ENCODE results near the gene SFMBT2. TPM values are rescaled to one million over a fixed set of nuclear protein-coding genes. Genes with fewer than 3 reads are reported as not detected.
A peak's percentile ranks its signal among the peaks of the same experiment; 100 is the strongest.
"Not testable (repeated sequence)": the region's sequence is repeated elsewhere in the genome, so short reads cannot be mapped to it uniquely, and the experiment has no call there.

Gene SFMBT2
- total RNA-seq, 1 experiment from 2014 or later, result not detected

- no peak for DNase-seq (ENCODE audit: low spot score)
- in situ Hi-C loops (cut with HindIII; ENCODE audit: low sequenced_read_pairs), result no loop called here
Observed at GRCh38 chr10:7225133-7225532, 185.7 kb downstream of the SFMBT2 start.

GRCh38 chr10:7218968-7219367 lies 191.9 kb downstream of the SFMBT2 start:
- in situ Hi-C loops (cut with HindIII; ENCODE audit: low sequenced_read_pairs), result no loop called here
- peak; percentile 11 for DNase-seq (ENCODE audit: low spot score)

GRCh38 chr10:7212696-7213095 lies 198.1 kb downstream of the SFMBT2 start:
- in situ Hi-C loops (cut with HindIII; ENCODE audit: low sequenced_read_pairs), result not testable (repeated sequence)

GRCh38 chr10:7211857-7212577 lies 198.8 kb downstream of the SFMBT2 start:
- in situ Hi-C loops (cut with HindIII; ENCODE audit: low sequenced_read_pairs), result no loop called here
- DNase-seq (ENCODE audit: low spot score), result no peak

More at GRCh38 chr10:7212696-7213095, 198.1 kb downstream of the SFMBT2 start:
- DNase-seq (ENCODE audit: low spot score), result not testable (repeated sequence)

- no peak for DNase-seq (ENCODE audit: low spot score)
- in situ Hi-C loops (cut with HindIII; ENCODE audit: low sequenced_read_pairs), result no loop called here
Observed at GRCh38 chr10:7210516-7210915, 200.3 kb downstream of the SFMBT2 start.

- DNase-seq (ENCODE audit: low spot score), result no peak
- in situ Hi-C loops (cut with HindIII; ENCODE audit: low sequenced_read_pairs), result no loop called here
Observed at GRCh38 chr10:7209458-7209857, 201.4 kb downstream of the SFMBT2 start.

- in situ Hi-C loops (cut with HindIII; ENCODE audit: low sequenced_read_pairs), result no loop called here
- no peak for DNase-seq (ENCODE audit: low spot score)
Observed at GRCh38 chr10:7206412-7207100, 204.3 kb downstream of the SFMBT2 start.

GRCh38 chr10:7205656-7206055 lies 205.2 kb downstream of the SFMBT2 start:
- in situ Hi-C loops (cut with HindIII; ENCODE audit: low sequenced_read_pairs), result no loop called here

GRCh38 chr10:7202793-7203355 lies 208.0 kb downstream of the SFMBT2 start:
- in situ Hi-C loops (cut with HindIII; ENCODE audit: low sequenced_read_pairs), result no loop called here
- no peak for DNase-seq (ENCODE audit: low spot score)

More at GRCh38 chr10:7205656-7206055, 205.2 kb downstream of the SFMBT2 start:
- peak; percentile 4 for DNase-seq (ENCODE audit: low spot score)

GRCh38 chr10:7199152-7199760 lies 211.6 kb downstream of the SFMBT2 start:
- in situ Hi-C loops (cut with HindIII; ENCODE audit: low sequenced_read_pairs), result no loop called here
- DNase-seq (ENCODE audit: low spot score), result no peak

GRCh38 chr10:7196284-7196683 lies 214.6 kb downstream of the SFMBT2 start:
- no peak for DNase-seq (ENCODE audit: low spot score)
- in situ Hi-C loops (cut with HindIII; ENCODE audit: low sequenced_read_pairs), result no loop called here

- no peak for DNase-seq (ENCODE audit: low spot score)
- in situ Hi-C loops (cut with HindIII; ENCODE audit: low sequenced_read_pairs), result no loop called here
Observed at GRCh38 chr10:7195118-7195517, 215.7 kb downstream of the SFMBT2 start.

GRCh38 chr10:7194571-7194970 lies 216.3 kb downstream of the SFMBT2 start:
- no peak for DNase-seq (ENCODE audit: low spot score)

GRCh38 chr10:7193369-7193768 lies 217.5 kb downstream of the SFMBT2 start:
- DNase-seq (ENCODE audit: low spot score), result no peak
- in situ Hi-C loops (cut with HindIII; ENCODE audit: low sequenced_read_pairs), result no loop called here

More at GRCh38 chr10:7194571-7194970, 216.3 kb downstream of the SFMBT2 start:
- in situ Hi-C loops (cut with HindIII; ENCODE audit: low sequenced_read_pairs), result no loop called here

- no peak for DNase-seq (ENCODE audit: low spot score)
- in situ Hi-C loops (cut with HindIII; ENCODE audit: low sequenced_read_pairs), result no loop called here
Observed at GRCh38 chr10:7192831-7193361, 217.9 kb downstream of the SFMBT2 start.

- no peak for DNase-seq (ENCODE audit: low spot score)
- in situ Hi-C loops (cut with HindIII; ENCODE audit: low sequenced_read_pairs), result no loop called here
Observed at GRCh38 chr10:7192061-7192460, 218.8 kb downstream of the SFMBT2 start.

GRCh38 chr10:7190772-7191171 lies 220.1 kb downstream of the SFMBT2 start:
- DNase-seq (ENCODE audit: low spot score); in situ Hi-C loops (cut with HindIII; ENCODE audit: low sequenced_read_pairs): not testable (repeated sequence)

- in situ Hi-C loops (cut with HindIII; ENCODE audit: low sequenced_read_pairs), result no loop called here
- no peak for DNase-seq (ENCODE audit: low spot score)
Observed at GRCh38 chr10:7189909-7190308, 220.9 kb downstream of the SFMBT2 start.

GRCh38 chr10:7188456-7189050 lies 222.3 kb downstream of the SFMBT2 start:
- in situ Hi-C loops (cut with HindIII; ENCODE audit: low sequenced_read_pairs), result no loop called here
- no peak for DNase-seq (ENCODE audit: low spot score)

All from G401 (cell line).